ENCODE measurements around the gene RNF225.
"Not testable (repeated sequence)": the region's sequence is repeated elsewhere in the genome, so short reads cannot be mapped to it uniquely, and the experiment has no call there.

The RNF225 gene

GRCh38 chr19:58387338-58388174, 7.9 kb upstream of the RNF225 start:
- no peak for DNase-seq (ENCODE audit: low spot score)

- DNase-seq (ENCODE audit: low spot score): no peak
Measured at GRCh38 chr19:58388175-58388526, 7.3 kb upstream of the RNF225 start.

GRCh38 chr19:58392945-58393724, 2.3 kb upstream of the RNF225 start:
- no peak for DNase-seq (ENCODE audit: low spot score)

- peak; percentile 3 for DNase-seq (ENCODE audit: low spot score)
Measured at GRCh38 chr19:58393725-58394033, 1.8 kb upstream of the RNF225 start.

- no peak for DNase-seq (ENCODE audit: low spot score)
Measured at GRCh38 chr19:58394821-58395219, 636 bp upstream of the RNF225 start.

- DNase-seq (ENCODE audit: low spot score): peak; percentile 33
Measured at GRCh38 chr19:58395979-58396627, 647 bp downstream of the RNF225 start.

GRCh38 chr19:58396691-58397532, 1.5 kb downstream of the RNF225 start:
- peak; percentile 10 for DNase-seq (ENCODE audit: low spot score)

GRCh38 chr19:58397533-58398037, 2.1 kb downstream of the RNF225 start:
- DNase-seq (ENCODE audit: low spot score): peak; percentile 20

GRCh38 chr19:58398087-58398486, 2.6 kb downstream of the RNF225 start:
- DNase-seq (ENCODE audit: low spot score): no peak

GRCh38 chr19:58398545-58398944, 3.1 kb downstream of the RNF225 start:
- DNase-seq (ENCODE audit: low spot score): no peak

GRCh38 chr19:58399903-58400302, 4.4 kb downstream of the RNF225 start:
- DNase-seq (ENCODE audit: low spot score): peak; percentile 8

- DNase-seq (ENCODE audit: low spot score): peak; percentile 1
Measured at GRCh38 chr19:58400316-58400915, 5.0 kb downstream of the RNF225 start.

- DNase-seq (ENCODE audit: low spot score): peak; percentile 99
Measured at GRCh38 chr19:58400916-58401839, 5.7 kb downstream of the RNF225 start.

- DNase-seq (ENCODE audit: low spot score): peak; percentile 10
Measured at GRCh38 chr19:58401840-58402421, 6.5 kb downstream of the RNF225 start.

- not testable (repeated sequence) for DNase-seq (ENCODE audit: low spot score)
Measured at GRCh38 chr19:58403920-58404478, 8.5 kb downstream of the RNF225 start.

GRCh38 chr19:58406818-58407657, 11.6 kb downstream of the RNF225 start:
- DNase-seq (ENCODE audit: low spot score): no peak

- DNase-seq (ENCODE audit: low spot score): peak; percentile 43
Measured at GRCh38 chr19:58407658-58408151, 12.2 kb downstream of the RNF225 start.

Measured in HuH-7.5 (cell line).